Smooth muscle cell (in vitro differentiated cells): ENCODE measurements around the gene AMIGO3. TPM values are rescaled to one million over a fixed set of nuclear protein-coding genes. Genes with fewer than 3 reads are reported as not detected.

Experiments
- DNase-seq: peaks from one replicate; lab custom pipeline; 2025; ENCODE audit not compliant: unreplicated experiment; lab: John Stamatoyannopoulos, UW
- H2AFZ ChIP-seq: fragments of 200-600 bp; sonication (generic); 2 replicates; pipeline ENCODE4 v1.6.0; 2016; ENCODE audit warnings: antibody characterized with exemption, low read depth, mild to moderate bottlenecking
- H3F3A ChIP-seq: fragments of 200-600 bp; sonication (generic); 2 replicates; pipeline ENCODE4 v1.6.0; 2017; ENCODE audit warnings: antibody characterized with exemption, low read depth
- H3K27ac ChIP-seq: fragments of 200-600 bp; sonication (generic); 2 replicates; pipeline ENCODE4 v1.5.1; 2016; ENCODE audit warnings: low read depth, mild to moderate bottlenecking
- H3K27me3 ChIP-seq: fragments of 200-600 bp; sonication (generic); 2 replicates; pipeline ENCODE4 v1.6.1; 2016; ENCODE audit warnings: low read depth, mild to moderate bottlenecking
- H3K36me3 ChIP-seq: fragments of 200-600 bp; sonication (generic); 2 replicates; pipeline ENCODE4 v1.5.1; 2016; ENCODE audit warnings: low read depth
- H3K4me1 ChIP-seq: fragments of 200-600 bp; sonication (generic); 2 replicates; pipeline ENCODE4 v1.5.1; 2016; ENCODE audit warnings: low read depth
- H3K4me2 ChIP-seq: fragments of 200-600 bp; sonication (generic); 2 replicates; pipeline ENCODE4 v1.6.0; 2016; ENCODE audit warnings: mild to moderate bottlenecking
- H3K4me3 ChIP-seq: fragments of 200-600 bp; sonication (generic); 2 replicates; pipeline ENCODE4 v1.5.1; 2016; ENCODE audit warnings: mild to moderate bottlenecking
- H3K79me2 ChIP-seq: fragments of 200-600 bp; sonication (generic); 2 replicates; pipeline ENCODE4 v1.6.0; 2016; ENCODE audit warnings: low read depth, mild to moderate bottlenecking
- H3K9ac ChIP-seq: fragments of 200-600 bp; sonication (generic); 2 replicates; pipeline ENCODE4 v1.6.0; 2016; ENCODE audit warnings: low read depth
- H3K9me3 ChIP-seq: fragments of 200-600 bp; sonication (generic); replicated peaks from 2 replicates; pipeline ENCODE4 v1.5.1; 2016; ENCODE audit warnings: low read depth
- H4K20me1 ChIP-seq: fragments of 200-600 bp; sonication (generic); 2 replicates; pipeline ENCODE4 v1.6.0; 2016; ENCODE audit warnings: low read depth
- WGBS: methylation state at CpG from one replicate; pipeline ENCODE4 v1.1.7; 2016; ENCODE audit warnings: low lambda C conversion rate; 5-methylcytosine and 5-hydroxymethylcytosine counted together
- polyA plus RNA-seq: library from polyadenylated mRNA; unstranded; fragments of >200 nt; fragmentation: Nextera tagmentation; extraction: Ambion mirVana; gene quantifications from 2 replicates; pipeline ENCODE4 v1.2.1, GENCODE V29; 2016
- total RNA-seq: library from RNA; depleted of rRNA; stranded (reverse); fragments of >200 nt; gene quantifications from 2 replicates; pipeline ENCODE4 v1.2.3, GENCODE V29; 2014
- TF ChIP-seq, protein P1 (sequence below): fragments of 200-600 bp; sonication (generic); IDR thresholded peaks from 2 replicates; pipeline ENCODE4 v1.5.1; 2017; ENCODE audit warnings: borderline replicate concordance, mild to moderate bottlenecking, antibody characterized with exemption; ENCODE audit not compliant: insufficient read depth, poor library complexity, severe bottlenecking

The AMIGO3 gene
- total and polyA plus RNA-seq, 2 experiments from 2014 or later: 2.4 to 2.9 TPM

DNA sequence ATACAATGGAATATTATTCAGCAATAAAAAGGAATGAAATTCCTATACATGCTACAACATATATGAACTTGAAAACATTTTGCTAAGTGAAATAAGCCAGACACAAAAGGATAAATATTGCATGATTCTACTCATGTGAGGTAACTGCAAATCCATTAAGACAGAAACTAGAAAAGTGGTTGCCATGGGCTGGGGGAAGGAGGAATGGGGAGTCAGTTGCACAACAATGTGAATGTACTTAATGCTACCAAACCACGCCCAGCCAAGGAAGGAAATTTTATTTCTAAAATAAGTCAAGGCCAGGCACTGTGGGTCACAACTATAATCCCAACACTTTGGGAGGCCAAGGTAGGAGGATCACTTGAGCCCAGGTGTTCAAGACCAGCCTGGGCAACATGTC is 14.1 kb upstream of the AMIGO3 start:
- Histone ChIP-seq H3K79me2 (peaks cover 6% of the 10 kb centered on the region), H3K9me3 (no peaks in the 10 kb centered on the region), H3K36me3 (peaks cover 3% of the 10 kb centered on the region), H3K9ac (no peak overlapping the region), H3K4me3 (no peak overlapping the region), H3K4me2 (no peak overlapping the region), H3K27ac (no peak overlapping the region), H4K20me1 (peaks cover 9% of the 10 kb centered on the region), H2AFZ (no peak overlapping the region), H3F3A (no peaks in the 10 kb centered on the region), H3K4me1 (no peaks in the 10 kb centered on the region), H3K27me3 (no peaks in the 10 kb centered on the region)
- no peak for DNase-seq
- TF ChIP-seq, protein P1, sequence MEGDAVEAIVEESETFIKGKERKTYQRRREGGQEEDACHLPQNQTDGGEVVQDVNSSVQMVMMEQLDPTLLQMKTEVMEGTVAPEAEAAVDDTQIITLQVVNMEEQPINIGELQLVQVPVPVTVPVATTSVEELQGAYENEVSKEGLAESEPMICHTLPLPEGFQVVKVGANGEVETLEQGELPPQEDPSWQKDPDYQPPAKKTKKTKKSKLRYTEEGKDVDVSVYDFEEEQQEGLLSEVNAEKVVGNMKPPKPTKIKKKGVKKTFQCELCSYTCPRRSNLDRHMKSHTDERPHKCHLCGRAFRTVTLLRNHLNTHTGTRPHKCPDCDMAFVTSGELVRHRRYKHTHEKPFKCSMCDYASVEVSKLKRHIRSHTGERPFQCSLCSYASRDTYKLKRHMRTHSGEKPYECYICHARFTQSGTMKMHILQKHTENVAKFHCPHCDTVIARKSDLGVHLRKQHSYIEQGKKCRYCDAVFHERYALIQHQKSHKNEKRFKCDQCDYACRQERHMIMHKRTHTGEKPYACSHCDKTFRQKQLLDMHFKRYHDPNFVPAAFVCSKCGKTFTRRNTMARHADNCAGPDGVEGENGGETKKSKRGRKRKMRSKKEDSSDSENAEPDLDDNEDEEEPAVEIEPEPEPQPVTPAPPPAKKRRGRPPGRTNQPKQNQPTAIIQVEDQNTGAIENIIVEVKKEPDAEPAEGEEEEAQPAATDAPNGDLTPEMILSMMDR: no peak
- WGBS: 91% methylated on average over 1 of the region's 1 CpG

DNA sequence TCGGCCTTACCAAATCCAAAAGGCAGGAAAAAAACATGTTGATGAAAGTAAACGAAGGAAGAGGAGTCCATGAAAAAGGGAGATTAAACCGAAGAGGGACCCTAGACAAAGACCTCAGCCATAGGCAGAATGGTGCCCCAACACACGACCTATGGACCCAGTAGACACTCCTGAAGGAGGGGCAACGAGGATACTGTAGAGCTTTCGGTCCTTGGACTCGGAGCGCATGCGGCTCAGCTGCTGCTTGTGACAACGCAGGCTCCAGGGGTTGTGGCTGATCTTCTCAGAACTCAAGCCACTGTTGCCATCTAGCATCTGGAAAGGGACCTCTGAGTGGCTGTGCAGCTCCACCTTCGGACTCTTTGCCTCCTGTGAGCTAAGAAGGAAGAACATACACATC is 13.1 kb upstream of the AMIGO3 start:
- no peaks in the 10 kb centered on the region for H3K4me1 ChIP-seq
- TF ChIP-seq, protein P1: no peak
- H3K79me2 ChIP-seq: peaks cover 6% of the 10 kb centered on the region
- H3K9ac ChIP-seq: no peak overlapping the region
- no peak overlapping the region for H3K27ac ChIP-seq
- H3K4me2 ChIP-seq: no peak overlapping the region
- 98% methylated on average over 11 of the region's 11 CpGs for WGBS
- H3K36me3 ChIP-seq: peaks cover under 1% of the 10 kb centered on the region
- no peak overlapping the region for H2AFZ ChIP-seq
- no peaks in the 10 kb centered on the region for H3F3A ChIP-seq
- H3K4me3 ChIP-seq: no peak overlapping the region
- no peaks in the 10 kb centered on the region for H3K27me3 ChIP-seq
- no peaks in the 10 kb centered on the region for H3K9me3 ChIP-seq
- H4K20me1 ChIP-seq: peaks cover 6% of the 10 kb centered on the region
- no peak for DNase-seq

DNA sequence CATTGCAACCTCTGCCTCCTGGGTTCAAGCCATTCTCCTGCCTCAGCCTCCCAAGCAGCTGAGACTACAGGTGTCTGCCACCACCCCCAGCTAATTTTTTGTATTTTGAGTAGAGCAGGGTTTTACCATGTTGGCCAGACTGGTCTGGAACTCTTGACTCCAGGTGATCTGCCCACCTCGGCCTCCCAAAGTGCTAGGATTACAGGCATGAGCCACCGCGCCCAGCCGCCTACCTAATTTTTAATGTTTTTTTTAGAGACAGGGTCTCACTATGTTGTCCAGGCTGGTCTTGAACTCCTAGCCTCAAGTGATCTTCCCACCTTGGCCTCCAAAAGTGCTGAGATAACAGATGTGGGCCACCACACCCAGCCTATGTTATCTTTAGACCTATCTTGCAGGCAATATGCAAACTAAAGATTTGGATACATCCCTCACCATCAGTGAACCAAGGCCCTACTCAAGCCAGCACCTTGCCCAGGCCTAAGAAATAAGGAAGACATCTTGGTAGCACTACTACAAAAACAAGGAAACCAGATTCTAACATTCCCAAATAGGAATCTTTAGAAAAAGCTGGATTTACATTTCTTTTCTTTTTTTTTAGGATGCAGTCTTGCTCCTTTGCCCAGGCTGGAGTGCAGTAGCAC is 10.6 kb upstream of the AMIGO3 start:
- Histone ChIP-seq H3K36me3 (no peaks in the 10 kb centered on the region), H3K4me1 (no peaks in the 10 kb centered on the region), H3K4me3 (no peak overlapping the region), H2AFZ (no peak overlapping the region), H3K9me3 (no peaks in the 10 kb centered on the region), H3K4me2 (no peak overlapping the region), H3K27me3 (no peaks in the 10 kb centered on the region), H3K79me2 (peaks cover 6% of the 10 kb centered on the region), H3F3A (no peaks in the 10 kb centered on the region), H3K9ac (no peak overlapping the region), H4K20me1 (peaks cover 6% of the 10 kb centered on the region), H3K27ac (no peak overlapping the region)
- 99% methylated on average over 4 of the region's 4 CpGs for WGBS
- no peak for DNase-seq
- TF ChIP-seq, protein P1: no peak

DNA sequence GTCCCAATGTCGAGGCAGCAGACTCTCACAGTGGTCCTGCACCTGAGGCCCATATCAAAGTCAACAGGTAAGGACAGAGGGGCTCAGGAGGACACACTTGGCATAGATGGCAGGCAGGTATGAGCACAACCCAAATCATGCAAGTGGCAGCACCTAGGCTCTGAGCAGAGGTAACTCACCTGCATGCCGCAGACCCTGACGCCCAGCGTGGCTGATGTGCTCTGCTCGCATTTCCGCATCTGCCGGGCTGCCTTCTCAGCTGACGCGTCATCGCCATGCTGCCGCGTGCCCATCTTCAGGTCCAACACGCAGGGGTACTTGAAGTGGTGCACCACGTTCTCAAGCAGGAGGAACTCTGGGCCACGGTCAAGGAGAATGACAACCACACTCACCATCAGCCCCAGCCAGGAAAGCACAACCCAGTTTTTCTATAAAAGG is 8.5 kb upstream of the AMIGO3 start:
- H3K27me3 ChIP-seq: no peaks in the 10 kb centered on the region
- no peak overlapping the region for H3K27ac ChIP-seq
- no peak overlapping the region for H3K4me3 ChIP-seq
- no peaks in the 10 kb centered on the region for H3K36me3 ChIP-seq
- H3K79me2 ChIP-seq: peaks cover 6% of the 10 kb centered on the region
- no peaks in the 10 kb centered on the region for H4K20me1 ChIP-seq
- TF ChIP-seq, protein P1: no peak
- H2AFZ ChIP-seq: no peak overlapping the region
- no peak overlapping the region for H3K4me2 ChIP-seq
- no peaks in the 10 kb centered on the region for H3K9me3 ChIP-seq
- no peak for DNase-seq
- H3K4me1 ChIP-seq: peaks cover 2% of the 10 kb centered on the region
- 98% methylated on average over 15 of the region's 15 CpGs for WGBS
- peaks cover 8% of the 10 kb centered on the region for H3F3A ChIP-seq
- H3K9ac ChIP-seq: no peak overlapping the region
